H9 (cell line): Measurements from ENCODE around the gene SCRN1. TPM values are rescaled to one million over a fixed set of nuclear protein-coding genes. Genes with fewer than 3 reads are reported as not detected.

ENCODE experiments used
- DNase-seq: peaks from one replicate; pipeline ENCODE4 v3.0.0-alpha.2; 2017
- H2AFZ ChIP-seq: one replicate; pipeline ENCODE4 v1.6.1; 2013; ENCODE audit warnings: mild to moderate bottlenecking, low read length, control low read depth, moderate library complexity
- H2AK5ac ChIP-seq: 2 replicates; pipeline ENCODE4 v1.6.1; 2013; ENCODE audit warnings: low read length, control low read depth, mixed read lengths; ENCODE audit not compliant: insufficient read length
- H2BK120ac ChIP-seq: one replicate; pipeline ENCODE4 v1.6.1; 2013; ENCODE audit warnings: low read depth, mild to moderate bottlenecking, low read length, control low read depth, inconsistent platforms; ENCODE audit not compliant: poor library complexity, severe bottlenecking
- H2BK12ac ChIP-seq: 2 replicates; pipeline ENCODE4 v1.6.1; 2013; ENCODE audit warnings: low read length, control low read depth, mixed read lengths, low read depth; ENCODE audit not compliant: insufficient read length
- H2BK15ac ChIP-seq: 2 replicates; pipeline ENCODE4 v1.6.1; 2013; ENCODE audit warnings: low read depth, low read length, control low read depth
- H2BK20ac ChIP-seq: one replicate; pipeline ENCODE4 v1.6.1; 2013; ENCODE audit warnings: low read depth, mild to moderate bottlenecking, low read length, control low read depth, inconsistent platforms; ENCODE audit not compliant: poor library complexity, severe bottlenecking
- H2BK5ac ChIP-seq: 2 replicates; pipeline ENCODE4 v1.6.1; 2013; ENCODE audit warnings: low read length, control low read depth, mixed read lengths; ENCODE audit not compliant: insufficient read length
- H3K14ac ChIP-seq: 2 replicates; pipeline ENCODE4 v1.6.1; 2013; ENCODE audit warnings: low read length, control low read depth; ENCODE audit not compliant: insufficient read depth
- H3K18ac ChIP-seq: 2 replicates; pipeline ENCODE4 v1.6.1; 2013; ENCODE audit warnings: low read depth, mild to moderate bottlenecking, mixed read lengths, low read length, control low read depth; ENCODE audit not compliant: insufficient read length
- H3K23ac ChIP-seq: 2 replicates; pipeline ENCODE4 v1.6.1; 2013; ENCODE audit warnings: low read length, control low read depth, mixed read lengths, low read depth; ENCODE audit not compliant: insufficient read length
- H3K23me2 ChIP-seq: 2 replicates; pipeline ENCODE4 v1.6.1; 2013; ENCODE audit warnings: low read depth, mild to moderate bottlenecking, mixed read lengths, low read length, control low read depth; ENCODE audit not compliant: insufficient read length, poor library complexity, severe bottlenecking
- H3K27ac ChIP-seq: 2 replicates; pipeline ENCODE4 v1.5.1; 2013; ENCODE audit warnings: low read length, control low read depth, mixed read lengths, low read depth; ENCODE audit not compliant: insufficient read length
- H3K27me3 ChIP-seq: 2 replicates; pipeline ENCODE4 v1.6.1; 2013; ENCODE audit warnings: low read length, control low read depth, inconsistent platforms; ENCODE audit not compliant: insufficient read depth
- H3K4ac ChIP-seq: 2 replicates; pipeline ENCODE4 v1.6.1; 2013; ENCODE audit warnings: low read depth, mild to moderate bottlenecking, control low read depth, inconsistent platforms, low read length, moderate library complexity
- H3K4me1 ChIP-seq: 2 replicates; pipeline ENCODE4 v1.6.1; 2013; ENCODE audit warnings: low read length, control low read depth, inconsistent platforms; ENCODE audit not compliant: insufficient read depth
- H3K4me2 ChIP-seq: 2 replicates; pipeline ENCODE4 v1.6.1; 2013; ENCODE audit warnings: low read length, control low read depth, mixed read lengths; ENCODE audit not compliant: insufficient read length, insufficient read depth
- H3K56ac ChIP-seq: 2 replicates; pipeline ENCODE4 v1.6.1; 2013; ENCODE audit warnings: low read depth, mild to moderate bottlenecking, mixed read lengths, low read length, control low read depth; ENCODE audit not compliant: insufficient read length
- H3K79me1 ChIP-seq: 2 replicates; pipeline ENCODE4 v1.6.1; 2013; ENCODE audit warnings: low read depth, mild to moderate bottlenecking, moderate library complexity, low read length, control low read depth, inconsistent platforms; ENCODE audit not compliant: insufficient read depth, poor library complexity, severe bottlenecking
- H3K79me2 ChIP-seq: 2 replicates; pipeline ENCODE4 v1.6.1; 2013; ENCODE audit warnings: low read length, control low read depth, inconsistent platforms; ENCODE audit not compliant: insufficient read depth
- H3K9ac ChIP-seq: 2 replicates; pipeline ENCODE4 v1.6.1; 2013; ENCODE audit warnings: low read length, control low read depth, mixed read lengths; ENCODE audit not compliant: insufficient read length; ENCODE audit errors: extremely low read depth
- H3K9me3 ChIP-seq: one replicate; pipeline ENCODE4 v1.6.1; 2013; ENCODE audit warnings: low read depth, low read length, inconsistent platforms; ENCODE audit not compliant: control insufficient read depth
- H3T11ph ChIP-seq: one replicate; pipeline ENCODE4 v1.6.1; 2013; ENCODE audit warnings: mild to moderate bottlenecking, low read length, control low read depth, inconsistent platforms
- H4K20me1 ChIP-seq: one replicate; pipeline ENCODE4 v1.6.1; 2013; ENCODE audit not compliant: control insufficient read depth, insufficient read length, insufficient read depth
- H4K5ac ChIP-seq: 2 replicates; pipeline ENCODE4 v1.6.1; 2013; ENCODE audit warnings: low read depth, mild to moderate bottlenecking, mixed read lengths, low read length, control low read depth; ENCODE audit not compliant: insufficient read length
- H4K8ac ChIP-seq: replicated peaks from 2 replicates; pipeline ENCODE4 v1.6.1; 2013; ENCODE audit warnings: low read length, control low read depth, mixed read lengths, low read depth; ENCODE audit not compliant: insufficient read length
- H4K91ac ChIP-seq: 2 replicates; pipeline ENCODE4 v1.6.1; 2013; ENCODE audit warnings: low read depth, mild to moderate bottlenecking, moderate library complexity, mixed read lengths, low read length, control low read depth; ENCODE audit not compliant: insufficient read length
- H3K27ac Mint-ChIP-seq, 3 experiments: 2 replicates in 2 of 3; 3 replicates in 1 of 3; pipeline ENCODE4 v1.8.0; 2020 to 2021; ENCODE audit warnings: mixed read lengths in 3 of 3, mild to moderate bottlenecking in 1 of 3, moderate library complexity in 1 of 3
- H3K27me3 Mint-ChIP-seq: 2 replicates; pipeline ENCODE4 v1.8.0; 2021; ENCODE audit warnings: low read depth, mild to moderate bottlenecking, moderate library complexity, mixed read lengths
- H3K36me3 Mint-ChIP-seq, 3 experiments: 2 replicates in 2 of 3; 3 replicates in 1 of 3; pipeline ENCODE4 v1.8.0; 2020 to 2021; ENCODE audit warnings: low read depth in 3 of 3, mixed read lengths in 3 of 3; ENCODE audit not compliant: insufficient read depth in 1 of 3
- H3K4me1 Mint-ChIP-seq, 2 experiments: 2 replicates each; pipeline ENCODE4 v1.8.0; 2020; ENCODE audit warnings: mixed read lengths in 2 of 2
- H3K4me3 Mint-ChIP-seq, 2 experiments: 2 replicates in 1 of 2; 3 replicates in 1 of 2; pipeline ENCODE4 v1.8.0; 2020 to 2021; ENCODE audit warnings: mild to moderate bottlenecking in 2 of 2, mixed read lengths in 2 of 2, moderate library complexity in 1 of 2
- H3K9me3 Mint-ChIP-seq, 2 experiments: 2 replicates in 1 of 2; 3 replicates in 1 of 2; pipeline ENCODE4 v1.8.0; 2020; ENCODE audit warnings: mild to moderate bottlenecking in 2 of 2, mixed read lengths in 2 of 2, moderate library complexity in 1 of 2
- WGBS: extraction: QIAGEN DNeasy Blood & Tissue Kit; methylation state at CpG from one replicate; pipeline ENCODE4 v1.1.7; 2013; ENCODE audit warnings: missing lambda C conversion rate, low lambda C conversion rate, mixed read lengths; ENCODE audit not compliant: insufficient read length; ENCODE audit errors: extremely low coverage; 5-methylcytosine and 5-hydroxymethylcytosine counted together
- total RNA-seq: library from RNA; stranded (reverse); gene quantifications from 2 replicates; pipeline ENCODE4 v1.2.1, GENCODE V29; 2021
- TF ChIP-seq, protein P1 (sequence below): fragments of 200-600 bp; sonication (generic); conservative IDR thresholded peaks from 3 replicates; pipeline ENCODE4 v1.8.0; 2021; ENCODE audit warnings: antibody characterized with exemption, mild to moderate bottlenecking

The SCRN1 gene
- total RNA-seq, 1 experiment from 2014 or later = 101 TPM

DNA sequence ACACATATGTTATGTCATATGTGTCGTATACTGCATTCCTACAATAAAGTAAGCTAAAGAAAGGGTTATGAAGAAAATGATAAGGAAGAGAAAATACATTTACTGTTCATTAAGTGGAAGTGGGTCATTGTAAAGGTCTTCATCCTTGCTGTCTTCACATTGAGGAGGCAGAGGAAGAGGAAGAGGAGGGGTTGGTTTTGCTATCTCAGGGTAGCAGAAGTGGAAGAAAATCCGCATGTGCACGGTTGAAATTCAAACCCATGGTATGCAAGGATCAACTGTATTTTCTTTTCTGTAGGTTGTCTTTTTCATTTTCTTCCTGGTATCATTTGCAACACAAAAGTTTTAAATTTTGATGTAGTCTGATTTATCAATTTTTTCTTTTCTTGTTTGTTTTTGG is 44.9 kb upstream of the SCRN1 start:
- H3T11ph ChIP-seq = no peak overlapping the region
- no peak overlapping the region for H2BK15ac ChIP-seq
- Mint-ChIP-seq H3K4me1 (0 out of 4 replicates have a peak, but pooled peaks cover 0 to 3% of the 10 kb centered on the region in 2 experiments), H3K36me3 (peaks cover 0 to 6% (median 5%) of the 10 kb centered on the region in 3 experiments; a peak in 4 of 7 replicates), H3K4me3 (no peak overlapping the region), H3K9me3 (no peaks in the 10 kb centered on the region; a peak in 1 of 5 replicates), H3K27ac (no peak overlapping the region), H3K27me3 (no peaks in the 10 kb centered on the region)
- H4K8ac ChIP-seq = no peak overlapping the region
- no peak overlapping the region for H2AFZ ChIP-seq
- no peak for DNase-seq
- TF ChIP-seq, protein P1, sequence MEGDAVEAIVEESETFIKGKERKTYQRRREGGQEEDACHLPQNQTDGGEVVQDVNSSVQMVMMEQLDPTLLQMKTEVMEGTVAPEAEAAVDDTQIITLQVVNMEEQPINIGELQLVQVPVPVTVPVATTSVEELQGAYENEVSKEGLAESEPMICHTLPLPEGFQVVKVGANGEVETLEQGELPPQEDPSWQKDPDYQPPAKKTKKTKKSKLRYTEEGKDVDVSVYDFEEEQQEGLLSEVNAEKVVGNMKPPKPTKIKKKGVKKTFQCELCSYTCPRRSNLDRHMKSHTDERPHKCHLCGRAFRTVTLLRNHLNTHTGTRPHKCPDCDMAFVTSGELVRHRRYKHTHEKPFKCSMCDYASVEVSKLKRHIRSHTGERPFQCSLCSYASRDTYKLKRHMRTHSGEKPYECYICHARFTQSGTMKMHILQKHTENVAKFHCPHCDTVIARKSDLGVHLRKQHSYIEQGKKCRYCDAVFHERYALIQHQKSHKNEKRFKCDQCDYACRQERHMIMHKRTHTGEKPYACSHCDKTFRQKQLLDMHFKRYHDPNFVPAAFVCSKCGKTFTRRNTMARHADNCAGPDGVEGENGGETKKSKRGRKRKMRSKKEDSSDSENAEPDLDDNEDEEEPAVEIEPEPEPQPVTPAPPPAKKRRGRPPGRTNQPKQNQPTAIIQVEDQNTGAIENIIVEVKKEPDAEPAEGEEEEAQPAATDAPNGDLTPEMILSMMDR = no peak
- H2AK5ac ChIP-seq = no peak overlapping the region
- no peaks in the 10 kb centered on the region for H3K23me2 ChIP-seq
- no peak overlapping the region for H3K56ac ChIP-seq
- no peak overlapping the region for H3K18ac ChIP-seq
- no peaks in the 10 kb centered on the region for H4K20me1 ChIP-seq
- no peaks in the 10 kb centered on the region for H3K27me3 ChIP-seq
- no peak overlapping the region for H3K4me2 ChIP-seq
- peaks cover 4% of the 10 kb centered on the region; the same call in 1 of the 2 replicates for H3K4me1 ChIP-seq
- no peaks in the 10 kb centered on the region for H3K9me3 ChIP-seq
- H3K4ac ChIP-seq = no peak overlapping the region
- no peak overlapping the region for H4K91ac ChIP-seq
- H3K79me2 ChIP-seq = peaks cover 21% of the 10 kb centered on the region; the same call in 1 of the 2 replicates
- no peak overlapping the region for H4K5ac ChIP-seq
- H2BK120ac ChIP-seq = no peak overlapping the region
- H2BK20ac ChIP-seq = no peak overlapping the region
- H3K27ac ChIP-seq = no peak overlapping the region
- H2BK12ac ChIP-seq = no peak overlapping the region
- WGBS = no CpG with 5 or more reads among the region's 3 CpGs
- H3K23ac ChIP-seq = no peak overlapping the region
- H3K79me1 ChIP-seq = peaks cover 14% of the 10 kb centered on the region
- H3K9ac ChIP-seq = no peak overlapping the region
- no peak overlapping the region for H3K14ac ChIP-seq
- H2BK5ac ChIP-seq = no peak overlapping the region
